IMR-90 (cell line): ENCODE results near the gene ELF2. TPM values are rescaled to one million over a fixed set of nuclear protein-coding genes. Genes with fewer than 3 reads are reported as not detected.

ENCODE experiments used
- ATAC-seq: fragments of 200-7000 bp; cut with Tn5 transposase; 2 replicates; pipeline ENCODE4 v1.9.1; 2020; ENCODE audit warnings: low read depth, mild to moderate bottlenecking, moderate library complexity
- Bru-seq: library from RNA; stranded (reverse); fragments of 400-500 nt; gene quantifications from one replicate; lab custom pipeline; 2021; lab: Mats Ljungman, UMichigan
- BruChase-seq, 2 experiments: library from RNA; stranded (reverse); fragments of 400-500 nt; gene quantifications; one replicate each; lab custom pipeline; 2021; lab: Mats Ljungman, UMichigan
- BruUV-seq: library from RNA; stranded (reverse); fragments of 400-500 nt; replicated peaks from 2 replicates; lab custom pipeline; 2021; lab: Mats Ljungman, UMichigan
- CTCF ChIA-PET: fragments of 300-600 bp; formaldehyde crosslinking; extraction: SDS; loops from one replicate; lab custom pipeline; 2021; ENCODE audit warnings: antibody characterized with exemption; lab: Yijun Ruan, JAX
- POLR2A ChIA-PET: fragments of 300-600 bp; sonication (Branson Sonifier 250); formaldehyde crosslinking; loops from one replicate; lab custom pipeline; 2022; ENCODE audit warnings: antibody characterized with exemption; ENCODE audit not compliant: unreplicated experiment; lab: Charles Lee
- DNase-seq: peaks from one replicate; pipeline ENCODE4 v3.0.0; 2013
- H2AFZ ChIP-seq: replicated peaks from 2 replicates; pipeline ENCODE3; 2013; ENCODE audit warnings: low read length, mild to moderate bottlenecking; ENCODE audit not compliant: poor library complexity
- H2AK5ac ChIP-seq: 2 replicates; pipeline ENCODE4 v1.6.1; 2013; ENCODE audit warnings: low read depth, low read length, inconsistent platforms
- H2AK9ac ChIP-seq: replicated peaks from 2 replicates; pipeline ENCODE3; 2013; ENCODE audit warnings: mild to moderate bottlenecking, low read depth, low read length, moderate library complexity; ENCODE audit not compliant: poor library complexity
- H2BK120ac ChIP-seq: 2 replicates; pipeline ENCODE4 v1.6.1; 2013; ENCODE audit warnings: low read depth, low read length, inconsistent platforms
- H2BK15ac ChIP-seq: 3 replicates; pipeline ENCODE4 v1.6.1; 2013; ENCODE audit warnings: low read depth, low read length, inconsistent platforms
- H2BK20ac ChIP-seq: 2 replicates; pipeline ENCODE4 v1.6.1; 2013; ENCODE audit warnings: low read depth, mild to moderate bottlenecking, inconsistent platforms, low read length, moderate library complexity
- H2BK5ac ChIP-seq: 2 replicates; pipeline ENCODE4 v1.6.1; 2013; ENCODE audit warnings: mild to moderate bottlenecking, low read depth, low read length, inconsistent platforms; ENCODE audit not compliant: poor library complexity, severe bottlenecking
- H3K14ac ChIP-seq: replicated peaks from 2 replicates; pipeline ENCODE4 v1.6.1; 2013; ENCODE audit warnings: low read depth, low read length, inconsistent platforms
- H3K18ac ChIP-seq: 2 replicates; pipeline ENCODE4 v1.6.1; 2013; ENCODE audit warnings: low read depth, low read length, control low read depth
- H3K23ac ChIP-seq: 2 replicates; pipeline ENCODE4 v1.6.1; 2013; ENCODE audit warnings: low read depth, low read length, inconsistent platforms
- H3K27ac ChIP-seq: 2 replicates; pipeline ENCODE4 v1.5.1; 2013; ENCODE audit warnings: mild to moderate bottlenecking, control low read depth, low read length; ENCODE audit not compliant: insufficient read depth
- H3K27me3 ChIP-seq: 2 replicates; pipeline ENCODE4 v1.6.1; 2013; ENCODE audit warnings: low read length; ENCODE audit not compliant: control insufficient read depth, insufficient read depth
- H3K36me3 ChIP-seq: 2 replicates; pipeline ENCODE4 v1.6.1; 2013; ENCODE audit warnings: low read length, mixed read lengths; ENCODE audit not compliant: control insufficient read depth, insufficient read depth
- H3K4ac ChIP-seq: 2 replicates; pipeline ENCODE4 v1.6.1; 2013; ENCODE audit warnings: low read depth, low read length, inconsistent platforms
- H3K4me1 ChIP-seq: 2 replicates; pipeline ENCODE4 v1.6.1; 2013; ENCODE audit warnings: low read length, mixed read lengths; ENCODE audit not compliant: control insufficient read depth, insufficient read depth
- H3K4me2 ChIP-seq: 2 replicates; pipeline ENCODE4 v1.6.1; 2013; ENCODE audit warnings: low read depth, mild to moderate bottlenecking, control low read depth, low read length, moderate library complexity
- H3K4me3 ChIP-seq: 2 replicates; pipeline ENCODE4 v1.5.1; 2013; ENCODE audit warnings: low read depth, mild to moderate bottlenecking, control low read depth, low read length, moderate library complexity; ENCODE audit not compliant: insufficient read depth
- H3K56ac ChIP-seq: 2 replicates; pipeline ENCODE4 v1.6.1; 2013; ENCODE audit warnings: low read length, inconsistent platforms; ENCODE audit not compliant: insufficient read depth; ENCODE audit errors: extremely low read depth
- H3K79me1 ChIP-seq, 2 experiments: 2 replicates each; pipeline ENCODE4 v1.6.1; 2013; ENCODE audit warnings: low read length in 2 of 2, inconsistent platforms in 1 of 2, low read depth in 1 of 2
- H3K9ac ChIP-seq: 2 replicates; pipeline ENCODE4 v1.6.1; 2013; ENCODE audit warnings: low read depth, low read length, control low read depth
- H3K9me1 ChIP-seq: 2 replicates; pipeline ENCODE4 v1.6.1; 2013; ENCODE audit warnings: low read length, inconsistent platforms; ENCODE audit not compliant: insufficient read depth
- H3K9me3 ChIP-seq: 2 replicates; pipeline ENCODE4 v1.6.1; 2013; ENCODE audit warnings: low read length; ENCODE audit not compliant: control insufficient read depth, insufficient read depth
- H4K20me1 ChIP-seq: 2 replicates; pipeline ENCODE4 v1.6.1; 2013; ENCODE audit warnings: low read length, inconsistent platforms; ENCODE audit not compliant: insufficient read depth
- H4K5ac ChIP-seq: 2 replicates; pipeline ENCODE4 v1.6.1; 2013; ENCODE audit warnings: mild to moderate bottlenecking, low read depth, low read length, control low read depth
- H4K8ac ChIP-seq, 2 experiments: 2 replicates each; pipeline ENCODE4 v1.6.1; 2013; ENCODE audit warnings: low read depth in 2 of 2, low read length in 2 of 2, control low read depth in 1 of 2, inconsistent platforms in 1 of 2
- H4K91ac ChIP-seq: 2 replicates; pipeline ENCODE4 v1.6.1; 2013; ENCODE audit warnings: low read depth, low read length, inconsistent platforms; ENCODE audit not compliant: insufficient read depth
- BHLHE40 ChIP-seq: fragments of 150-350 bp; IDR thresholded peaks from 2 replicates; pipeline ENCODE4 v1.6.1; 2016; ENCODE audit warnings: mild to moderate bottlenecking, low read depth, low read length
- FOS ChIP-seq: fragments of 150-350 bp; IDR thresholded peaks from 2 replicates; pipeline ENCODE4 v1.6.1; 2016; ENCODE audit warnings: low read depth, low read length
- MAFK ChIP-seq: IDR thresholded peaks from 2 replicates; pipeline ENCODE4 v1.6.1; 2012; ENCODE audit warnings: low read depth, low read length, improper control_type of control experiment
- MAZ ChIP-seq: IDR thresholded peaks from 2 replicates; pipeline ENCODE4 v1.6.1; 2012; ENCODE audit warnings: low read depth, mild to moderate bottlenecking, low read length, improper control_type of control experiment, moderate library complexity, borderline replicate concordance
- POLR2A ChIP-seq: IDR thresholded peaks from 2 replicates; pipeline ENCODE4 v1.6.1; 2012; ENCODE audit warnings: mild to moderate bottlenecking, low read depth, low read length
- RCOR1 ChIP-seq: IDR thresholded peaks from 2 replicates; pipeline ENCODE4 v1.6.1; 2012; ENCODE audit warnings: mild to moderate bottlenecking, low read length, improper control_type of control experiment; ENCODE audit not compliant: insufficient replicate concordance
- RFX5 ChIP-seq: IDR thresholded peaks from 2 replicates; pipeline ENCODE4 v1.8.0; 2012; ENCODE audit warnings: low read depth, mild to moderate bottlenecking, low read length, moderate library complexity
- WGBS, 2 experiments: methylation state at CpG; one replicate each; pipeline versions ENCODE4 v1.1.5 to v1.1.7; 2013; ENCODE audit warnings: missing lambda C conversion rate in 2 of 2; ENCODE audit not compliant: insufficient read length in 1 of 2; ENCODE audit errors: extremely low coverage in 2 of 2; 5-methylcytosine and 5-hydroxymethylcytosine counted together
- dilution Hi-C: fragments of 300-500 bp; cut with HindIII; formaldehyde crosslinking; loops from one replicate; pipeline ENCODE4 v1.14.3; 2018; ENCODE audit warnings: low sequenced_read_pairs; ENCODE audit not compliant: unreplicated experiment
- in situ Hi-C: fragments of 300-500 bp; cut with MboI; formaldehyde crosslinking; loops from 3 replicates; pipeline ENCODE4 v1.14.3; 2019; ENCODE audit warnings: low sequenced_read_pairs, inconsistent platforms, mixed read lengths
- intact Hi-C: fragments of 100-400 bp; cut with micrococcal nuclease; formaldehyde crosslinking; loops from 2 replicates; pipeline ENCODE4 v1.10.0; 2022
- long read RNA-seq: library from polyadenylated mRNA; unstranded; transcript quantifications from one replicate; pipeline ENCODE4 v2.0.0, GENCODE V29; 2021; ENCODE audit not compliant: unreplicated experiment
- polyA plus RNA-seq, 3 experiments: library from polyadenylated mRNA; depleted of rRNA; stranded (reverse); fragments of >200 nt; gene quantifications; 2 replicates each; pipeline ENCODE4 v1.2.3, GENCODE V29; 2012; ENCODE audit warnings: low replicate concordance in 1 of 3
- total RNA-seq: library from RNA; depleted of rRNA; stranded (reverse); fragments of >200 nt; gene quantifications from 2 replicates; pipeline ENCODE4 v1.2.3, GENCODE V29; 2012; rRNA removed
- TF ChIP-seq, protein P1 (sequence below): fragments of 150-350 bp; IDR thresholded peaks from 2 replicates; pipeline ENCODE4 v1.6.1; 2017; ENCODE audit warnings: mild to moderate bottlenecking, antibody characterized with exemption, low read length, low read depth

The ELF2 gene
- 37.8 and 42.3 TPM in 2 replicates for total RNA-seq
- polyA plus RNA-seq (2012; rRNA removed): 13.7 and 14.5 TPM in 2 replicates
- 5.0 TPM in 2 replicates for polyA plus RNA-seq (2012; cell fraction: cytosol; rRNA removed)
- polyA plus RNA-seq (2012; cell fraction: nucleus; rRNA removed; ENCODE audit: low replicate concordance): 7.6 and 32.0 TPM in 2 replicates
- percentile 83 among the genes with signal in this experiment for Bru-seq, nascent RNA
- BruChase-seq, experiment 1, labeled RNA remaining after a 6-hour chase: percentile 91 among the genes with signal in this experiment
- percentile 89 among the genes with signal in this experiment for BruChase-seq, experiment 2, labeled RNA remaining after a 2-hour chase
- long read RNA-seq, partial matches to known transcripts: 5 of 24 reads
- long read RNA-seq, other reads (novel, unspliced or antisense): 17 of 24 reads

DNA sequence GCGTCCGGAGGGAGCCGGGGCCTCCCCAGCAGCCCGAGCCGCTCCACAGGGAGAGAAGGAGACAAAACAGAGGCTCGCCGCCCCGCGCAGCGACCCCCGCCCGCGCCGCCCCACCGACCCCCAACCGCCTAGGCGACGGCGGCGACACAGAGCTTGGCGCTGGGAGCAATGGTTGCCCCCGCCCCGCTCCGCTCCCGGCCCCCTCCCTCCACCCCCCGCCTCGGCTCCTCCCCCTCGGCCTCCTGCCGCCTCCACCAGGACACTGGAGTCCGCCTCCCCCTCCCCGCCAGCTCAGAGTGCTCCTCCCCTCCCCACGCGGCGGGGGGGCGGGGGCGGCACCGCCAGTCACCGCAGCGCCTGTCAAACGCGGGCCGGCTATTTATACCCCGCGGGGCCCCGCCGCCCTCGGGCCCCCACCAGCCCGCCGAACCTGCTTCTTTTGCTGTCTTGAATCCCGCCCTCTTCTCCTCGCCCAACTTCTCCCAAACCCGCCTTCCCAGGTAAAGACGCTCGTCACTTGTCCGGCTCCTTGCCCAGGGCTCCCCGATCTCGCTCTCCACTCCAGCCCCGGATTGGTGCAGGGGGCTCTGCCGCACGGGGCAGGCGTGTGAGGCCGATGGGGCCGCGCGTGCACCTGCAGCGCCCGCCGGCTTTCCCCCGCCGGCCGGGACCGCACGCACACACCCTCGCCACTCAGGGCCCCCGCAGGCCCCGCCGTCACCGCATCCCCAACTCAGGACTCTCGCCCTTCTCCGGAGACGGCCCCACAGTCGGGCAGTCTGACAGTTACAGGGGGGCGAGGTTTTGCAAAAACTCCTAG lies at the start of gene ELF2:
Gene ELF2, minus strand, starts transcription at position 170 of the 820 bp plus-strand sequence. CDS start 39,517 bp downstream, outside the sequence.
- H2BK5ac ChIP-seq: peak within 1 kb of the TSS; percentile 90
- peak within 1 kb of the TSS; percentile 40 for H3K18ac ChIP-seq
- H3K9me3 ChIP-seq: no peaks in the 10 kb centered on the region
- 1% methylated on average over 30 of the region's 83 CpGs; no CpG with 5 or more reads in 1 of the 2 experiments for WGBS, 2 experiments
- H3K4me3 ChIP-seq: peak within 1 kb of the TSS; percentile 88
- H3K23ac ChIP-seq: peak within 1 kb of the TSS; percentile 82
- H3K9me1 ChIP-seq: no peaks in the 10 kb centered on the region
- peak within 1 kb of the TSS; percentile 71 for H3K14ac ChIP-seq
- DNase-seq (peak; percentile 84), ATAC-seq (peak; percentile 70)
- H4K8ac ChIP-seq: peak within 1 kb of the TSS in 1 of 2 experiments; percentile 39; a peak in 2 of 4 replicates
- peak within 1 kb of the TSS; percentile 93 for H2AK9ac ChIP-seq
- CTCF ChIA-PET: interaction anchor here (0.8 to 1.3 kb wide), 2 partner anchors 10 to 147 kb away, joined by 3 to 4 read pairs; no protein-coding TSS in a partner anchor
- H3K4me1 ChIP-seq: peaks cover 3% of the 10 kb centered on the region; the same call in 1 of the 2 replicates
- H2AK5ac ChIP-seq: peak within 1 kb of the TSS; percentile 52; the same call in 1 of the 2 replicates
- H4K5ac ChIP-seq: no peak within 1 kb of the TSS
- peaks cover 6 to 24% of the 10 kb centered on the region in 2 experiments for H3K79me1 ChIP-seq
- H4K91ac ChIP-seq: no peak within 1 kb of the TSS; the same call in 1 of the 2 replicates
- no peak; the same call in 1 of the 2 replicates for TF ChIP-seq POLR2A
- TF ChIP-seq MAFK: no peak
- peak; percentile 63 for TF ChIP-seq RCOR1
- TF ChIP-seq, protein P1, sequence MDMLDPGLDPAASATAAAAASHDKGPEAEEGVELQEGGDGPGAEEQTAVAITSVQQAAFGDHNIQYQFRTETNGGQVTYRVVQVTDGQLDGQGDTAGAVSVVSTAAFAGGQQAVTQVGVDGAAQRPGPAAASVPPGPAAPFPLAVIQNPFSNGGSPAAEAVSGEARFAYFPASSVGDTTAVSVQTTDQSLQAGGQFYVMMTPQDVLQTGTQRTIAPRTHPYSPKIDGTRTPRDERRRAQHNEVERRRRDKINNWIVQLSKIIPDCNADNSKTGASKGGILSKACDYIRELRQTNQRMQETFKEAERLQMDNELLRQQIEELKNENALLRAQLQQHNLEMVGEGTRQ: no peak
- TF ChIP-seq FOS: no peak
- TF ChIP-seq RFX5: no peak
- TF ChIP-seq BHLHE40: no peak
- peak; percentile 97 for TF ChIP-seq MAZ
- peak within 1 kb of the TSS; percentile 93 for H3K4me2 ChIP-seq
- peak within 1 kb of the TSS; percentile 33 for H3K56ac ChIP-seq
- no peaks in the 10 kb centered on the region for H3K27me3 ChIP-seq
- H2BK120ac ChIP-seq: peak within 1 kb of the TSS; percentile 64
- peaks cover 15% of the 10 kb centered on the region for H4K20me1 ChIP-seq
- intact Hi-C loops: loop anchor here (2.0 to 5.0 kb wide), 5 partner anchors 78 to 275 kb away; partner anchors contain the start of genes MGARP and RAB33B
- no peak within 1 kb of the TSS for H2BK20ac ChIP-seq
- no TSS peak for BruUV-seq
- peak within 1 kb of the TSS; percentile 72 for H3K9ac ChIP-seq
- H3K4ac ChIP-seq: peak within 1 kb of the TSS; percentile 75
- H3K27ac ChIP-seq: peak within 1 kb of the TSS; percentile 92
- H2AFZ ChIP-seq: peak within 1 kb of the TSS; percentile 94
- dilution Hi-C loops: no loop called here
- no peaks in the 10 kb centered on the region for H3K36me3 ChIP-seq
- POLR2A ChIA-PET: interaction anchor here (0.6 kb wide), 1 partner anchor 469 kb away, joined by 12 read pairs; no protein-coding TSS in a partner anchor
- in situ Hi-C loops: no loop called here
- peak within 1 kb of the TSS; percentile 38; the same call in 1 of the 3 replicates for H2BK15ac ChIP-seq
